NCI-H1694 (cell line): ENCODE data around the gene MYB.
"Not testable (repeated sequence)": the region's sequence is repeated elsewhere in the genome, so short reads cannot be mapped to it uniquely, and the experiment has no call there.

Experiments used
- DNase-seq: peaks from one replicate; lab custom pipeline; 2025; lab: John Stamatoyannopoulos, UW

The MYB gene

GRCh38 chr6:135222623-135223022 lies 41.5 kb downstream of the MYB start:
- no peak for DNase-seq

DNA sequence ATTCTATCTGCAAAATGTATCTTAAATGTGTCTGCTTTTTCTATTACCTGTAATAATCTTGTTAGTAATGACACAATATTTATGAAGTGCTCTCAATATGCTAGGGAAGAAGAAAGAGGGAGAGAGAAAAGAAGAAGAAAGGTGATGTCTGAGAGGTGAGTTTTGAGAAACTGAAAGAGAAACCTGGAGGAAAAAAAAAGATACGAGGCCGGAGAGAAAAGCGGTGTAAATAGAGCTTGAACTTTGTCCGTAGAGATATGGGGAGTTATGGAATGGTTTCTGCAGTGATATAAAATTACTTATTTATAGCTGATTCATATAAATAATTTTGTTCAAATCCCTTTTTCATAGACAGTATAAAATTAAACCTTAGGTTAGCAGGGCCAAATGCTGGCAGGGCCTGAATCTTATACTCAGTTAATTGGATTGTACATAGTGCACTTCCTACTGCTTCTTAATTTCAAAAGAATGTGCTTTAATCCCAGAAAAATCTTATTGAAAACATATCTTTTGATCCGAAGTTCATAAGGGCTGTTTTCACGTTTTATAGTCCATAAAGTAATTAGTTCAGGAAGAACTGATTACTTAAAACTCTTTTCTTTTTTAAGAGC lies 43.0 kb downstream of the MYB start:
- DNase-seq, result no peak

DNA sequence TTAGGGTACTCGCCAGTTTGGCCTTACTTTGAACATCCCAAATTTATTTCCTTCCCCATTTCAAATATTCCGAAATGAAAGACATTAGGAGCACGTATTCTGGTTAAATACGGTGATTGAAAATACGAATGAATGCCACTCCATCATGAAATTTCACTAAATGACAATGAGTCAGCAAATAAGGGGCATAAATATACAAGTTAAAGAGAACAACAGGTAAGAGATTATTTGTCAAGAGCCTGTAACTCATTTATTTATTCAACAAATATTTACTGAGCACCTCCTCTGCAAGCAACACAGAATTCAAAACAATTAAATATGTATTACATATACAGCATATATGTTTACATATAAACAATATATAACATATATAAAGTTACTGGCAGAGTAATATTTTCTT lies 44.8 kb downstream of the MYB start:
- no peak for DNase-seq

- DNase-seq, result no peak
These were observed 45.4 kb downstream of the MYB start for GRCh38 chr6:135226537-135226936.

GRCh38 chr6:135227349-135227748 lies 46.2 kb downstream of the MYB start:
- DNase-seq, result no peak

- DNase-seq, result no peak
These were observed 46.6 kb downstream of the MYB start for GRCh38 chr6:135227758-135228157.

DNA sequence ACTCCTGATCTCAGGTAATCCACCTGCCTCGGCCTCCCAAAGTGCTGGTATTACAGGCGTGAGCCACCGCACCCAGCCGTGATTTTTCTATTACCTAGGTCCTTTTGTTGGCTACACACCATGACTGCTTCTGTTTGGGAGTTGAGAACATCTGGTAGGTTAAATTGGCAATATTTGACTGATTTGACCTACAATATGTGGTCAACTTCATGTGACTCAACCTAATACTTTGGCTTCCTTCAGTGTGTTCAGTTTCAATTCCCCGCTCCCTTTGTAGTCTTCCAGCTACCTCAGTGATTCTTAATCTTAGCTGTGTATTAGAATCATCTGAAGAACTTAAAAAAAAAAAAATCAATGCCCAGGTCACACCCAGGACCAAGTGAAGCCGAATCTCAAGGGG lies 47.4 kb downstream of the MYB start:
- no peak for DNase-seq

- no peak for DNase-seq
These were observed 48.9 kb downstream of the MYB start for GRCh38 chr6:135229996-135230395.

DNA sequence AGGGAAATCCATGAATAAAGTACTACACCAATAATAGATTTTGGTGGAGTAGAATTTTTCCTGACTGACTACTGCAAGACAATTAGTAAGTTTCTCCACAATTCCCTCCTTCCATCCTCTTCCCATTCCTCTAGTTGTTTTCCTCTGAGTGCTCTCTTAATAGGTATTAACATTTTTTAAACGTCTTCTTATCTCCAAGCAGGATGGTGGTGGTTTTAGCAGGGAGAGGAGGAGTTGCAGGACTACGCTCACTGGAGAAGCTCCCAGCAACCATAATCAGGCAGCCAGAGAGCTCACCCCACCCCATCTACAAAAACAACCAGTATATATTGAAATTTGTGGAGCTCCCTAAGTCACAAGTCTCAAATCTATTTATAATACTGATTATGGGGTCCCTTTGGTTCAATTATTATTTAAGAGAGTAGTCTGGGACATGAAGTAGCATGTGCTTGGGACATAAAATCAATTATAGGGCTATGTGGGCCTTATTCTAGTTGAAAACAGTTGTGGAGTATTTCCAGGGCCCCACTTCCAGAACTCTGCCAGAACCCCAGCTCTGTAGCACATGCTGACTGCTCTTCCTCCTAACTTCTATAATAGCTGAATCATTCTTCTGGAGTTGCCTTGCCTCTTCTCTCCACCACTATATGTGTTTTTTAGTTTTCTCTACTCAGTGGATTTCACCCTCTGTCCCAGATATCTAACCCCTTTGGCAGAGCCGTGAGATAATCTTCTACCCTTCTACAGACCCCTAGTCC lies 49.8 kb downstream of the MYB start:
- DNase-seq, result no peak

DNA sequence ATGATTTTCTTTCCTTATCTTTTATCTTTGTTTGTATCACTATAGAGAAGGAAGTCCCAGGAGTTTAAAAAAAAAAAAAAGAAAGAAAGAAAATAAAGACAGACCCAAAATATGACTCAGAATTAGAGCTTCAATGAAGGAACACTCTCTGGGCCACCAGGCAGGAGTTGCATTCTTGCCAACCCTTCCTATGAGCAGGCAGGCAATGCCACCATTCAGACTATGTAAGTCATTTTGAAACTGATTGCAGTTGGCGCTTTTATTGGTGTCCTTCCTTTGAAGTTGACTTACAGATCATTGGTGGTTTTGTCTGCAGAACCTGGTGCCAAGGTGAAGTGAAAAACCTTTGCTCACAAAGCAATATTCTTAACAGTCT lies 50.3 kb downstream of the MYB start:
- DNase-seq, result no peak

GRCh38 chr6:135233686-135234491 lies 52.8 kb downstream of the MYB start:
- DNase-seq, result peak; percentile 10

DNA sequence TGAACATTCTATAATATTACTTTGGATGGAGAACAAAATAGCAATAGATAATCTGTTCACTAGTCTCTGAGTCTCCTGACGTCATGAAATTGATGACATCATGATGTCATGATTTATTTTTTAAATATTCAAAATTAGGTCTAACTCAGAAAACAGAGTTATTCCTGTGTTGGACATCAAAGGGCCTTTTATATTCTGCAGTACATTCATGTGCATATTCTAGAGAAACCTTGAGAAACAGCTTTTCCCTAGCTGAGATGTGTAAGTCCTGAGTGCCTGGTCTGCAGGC lies 53.3 kb downstream of the MYB start:
- no peak for DNase-seq

GRCh38 chr6:135235716-135236115 lies 54.6 kb downstream of the MYB start:
- no peak for DNase-seq

DNA sequence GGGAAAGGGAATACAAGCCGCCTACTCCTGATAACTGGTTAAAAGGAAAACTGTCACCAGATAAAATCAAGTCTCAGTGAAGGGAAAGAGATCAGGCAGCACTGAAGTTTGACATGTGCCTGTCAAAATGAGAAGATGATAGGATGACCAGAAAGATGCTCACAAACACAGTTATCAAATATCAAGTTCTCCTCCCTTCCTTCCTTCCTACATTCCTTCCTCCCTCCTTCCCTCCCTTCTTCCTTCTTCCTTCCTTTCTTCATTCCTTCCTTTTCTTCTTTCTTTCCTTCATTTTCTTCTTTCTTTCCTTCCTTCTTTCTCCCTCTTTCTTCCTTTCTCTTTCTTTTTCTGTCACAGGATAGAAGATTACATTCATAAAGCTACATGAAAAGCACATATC lies 55.2 kb downstream of the MYB start:
- no peak for DNase-seq

- DNase-seq, result no peak
These were observed 55.6 kb downstream of the MYB start for GRCh38 chr6:135236732-135237131.

DNA sequence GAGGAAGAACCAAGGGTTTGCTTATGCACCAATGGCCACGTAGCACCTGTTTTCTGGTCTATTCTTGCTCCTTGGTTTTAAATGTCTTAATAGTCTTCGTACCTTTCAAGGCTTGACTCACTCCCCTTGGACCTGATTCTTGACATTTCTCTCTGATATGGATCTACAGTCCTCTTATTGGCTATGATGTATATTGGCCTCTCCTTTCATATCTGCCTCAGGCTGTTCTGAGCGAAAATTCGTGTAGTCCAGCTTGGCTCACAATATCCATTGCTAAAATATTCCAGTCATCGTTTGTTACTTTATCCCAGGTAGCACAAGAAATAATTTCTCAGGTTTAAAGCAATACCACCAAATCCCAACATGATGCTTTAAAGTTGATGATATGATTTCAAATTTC lies 59.6 kb downstream of the MYB start:
- DNase-seq, result no peak

- no peak for DNase-seq
These were observed 63.0 kb downstream of the MYB start for GRCh38 chr6:135243871-135244796.

DNA sequence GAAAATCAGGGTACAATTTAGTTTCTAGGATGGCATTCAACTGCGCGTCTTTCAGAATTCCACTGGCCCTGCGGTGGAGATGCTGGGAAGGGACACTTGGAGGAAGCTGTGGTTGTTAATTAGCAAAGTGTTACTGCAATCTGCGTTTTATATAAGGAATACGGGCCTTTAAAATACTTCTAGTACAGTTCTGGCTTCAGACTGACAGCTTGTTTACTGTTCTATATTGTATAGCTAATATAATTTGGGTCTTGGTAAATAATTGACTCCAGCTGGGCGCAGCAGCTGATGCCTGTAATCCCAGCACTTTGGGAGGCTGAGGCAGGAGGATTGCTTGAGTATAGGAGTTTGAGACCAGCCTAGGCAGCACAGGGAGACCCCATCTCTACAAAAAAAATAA lies 63.7 kb downstream of the MYB start:
- no peak for DNase-seq

GRCh38 chr6:135246412-135247012 lies 65.4 kb downstream of the MYB start:
- not testable (repeated sequence) for DNase-seq

DNA sequence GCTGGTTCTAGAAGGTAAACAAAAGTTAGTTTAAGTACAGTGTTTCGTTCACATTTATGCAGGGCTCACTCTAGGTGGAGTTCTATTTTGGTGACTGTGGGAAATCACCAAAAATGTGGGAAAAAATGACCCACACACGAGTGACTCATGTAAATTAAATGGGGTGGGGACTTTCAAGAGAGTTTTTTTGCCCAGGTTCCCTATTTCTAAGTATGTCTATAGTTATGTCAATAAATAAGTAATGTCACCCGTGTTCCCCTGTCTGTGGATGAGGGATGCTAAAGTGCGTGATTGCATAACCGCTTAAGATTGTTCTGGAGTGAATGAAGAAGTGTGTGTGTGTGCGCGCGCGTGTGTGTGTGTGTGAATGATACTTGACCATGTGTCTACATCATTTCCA lies 69.1 kb downstream of the MYB start:
- DNase-seq, result no peak

DNA sequence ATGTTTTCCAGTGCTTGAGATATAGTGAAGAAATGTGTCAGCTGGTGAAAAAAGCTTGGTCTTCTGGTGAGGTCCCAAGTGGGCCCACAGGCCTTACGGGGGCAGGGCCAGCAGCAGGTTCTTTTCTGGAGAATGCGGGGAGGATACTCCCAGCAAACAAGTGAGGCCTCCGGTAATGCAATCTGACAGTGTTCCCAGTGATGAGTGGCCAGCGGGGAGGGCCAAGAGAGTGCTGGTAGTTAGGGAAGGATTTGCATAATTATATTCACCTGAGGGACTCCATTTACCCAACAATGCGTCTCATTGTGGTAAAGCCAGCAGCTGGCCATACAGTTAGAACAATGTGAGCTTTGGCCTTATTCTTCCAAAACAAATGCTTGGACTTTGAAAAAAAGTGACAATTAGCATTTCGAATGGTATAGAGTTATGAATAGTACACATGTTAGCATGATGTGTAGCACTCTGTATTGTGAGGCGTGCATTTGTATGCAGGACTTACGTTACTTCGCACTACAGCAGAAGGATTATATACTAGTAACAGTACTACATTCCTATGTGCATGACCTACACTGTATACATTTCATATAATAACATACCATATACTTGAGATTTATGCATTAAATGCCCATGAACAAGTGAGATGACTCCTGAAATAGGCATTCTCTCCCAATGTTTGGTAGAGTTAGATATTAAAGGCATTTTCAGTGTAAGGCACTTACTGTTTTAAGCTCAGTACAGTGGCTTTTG lies 69.8 kb downstream of the MYB start:
- DNase-seq, result no peak
